GM18502 (cell line): ENCODE measurements around the gene ARHGAP9.
"Not testable (repeated sequence)": the region's sequence is repeated elsewhere in the genome, so short reads cannot be mapped to it uniquely, and the experiment has no call there.

Experiments used
- ATAC-seq: cut with Tn5 transposase; IDR thresholded peaks from one replicate; pipeline ENCODE4 v1.9.1; 2021; ENCODE audit warnings: mild to moderate bottlenecking; ENCODE audit not compliant: unreplicated experiment, poor library complexity

The ARHGAP9 gene

DNA sequence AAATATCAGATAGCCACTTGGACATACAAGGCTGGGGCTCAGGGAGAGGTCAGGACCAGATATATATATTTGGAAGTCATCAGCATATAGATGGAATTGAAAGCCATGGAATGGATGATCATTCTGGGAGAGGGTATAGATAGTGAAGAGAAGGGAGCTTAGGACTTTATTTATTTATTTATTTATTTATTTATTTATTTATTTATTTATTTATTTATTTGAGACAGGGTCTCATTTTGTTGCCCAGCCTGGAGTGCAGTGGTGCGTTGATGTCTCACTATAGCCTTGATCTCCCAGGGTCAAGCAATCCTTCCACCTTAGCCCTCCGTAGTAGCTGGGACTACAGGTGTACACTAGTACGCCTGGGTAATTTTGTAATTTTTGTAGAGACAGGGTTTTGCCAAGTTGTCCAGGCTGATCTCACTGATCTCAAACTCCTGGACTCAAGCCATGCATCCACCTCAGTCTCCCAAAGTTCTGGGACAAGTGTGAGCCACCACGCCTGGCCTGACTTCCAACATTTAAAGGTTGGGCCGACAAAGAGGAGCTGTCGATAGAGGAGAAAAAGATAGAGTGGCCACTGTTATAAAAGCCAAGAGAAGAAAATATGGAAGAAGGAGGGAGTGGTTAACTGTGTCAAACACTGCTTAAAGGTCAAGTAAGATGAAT is 33.2 kb downstream of the ARHGAP9 start:
- no peak for ATAC-seq

DNA sequence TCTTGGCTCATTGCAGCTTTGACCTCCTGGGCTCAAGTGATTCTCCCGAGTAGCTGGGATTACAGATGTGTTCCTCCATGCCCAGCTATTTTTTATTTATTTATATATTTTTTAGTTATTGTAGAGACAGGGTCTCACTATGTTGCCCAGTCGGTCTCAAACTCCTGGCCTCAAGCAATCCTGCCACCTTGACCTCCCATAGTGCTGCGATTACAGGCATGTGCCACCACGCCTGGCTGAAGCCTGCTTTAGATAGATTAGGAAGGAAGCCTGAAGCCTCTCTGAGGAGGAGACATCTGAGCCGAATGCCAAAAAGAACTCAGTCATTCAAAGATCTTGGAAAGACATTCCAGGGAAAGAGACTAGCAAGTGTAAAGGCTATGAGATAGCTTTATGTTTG is 34.9 kb downstream of the ARHGAP9 start:
- ATAC-seq: no peak

DNA sequence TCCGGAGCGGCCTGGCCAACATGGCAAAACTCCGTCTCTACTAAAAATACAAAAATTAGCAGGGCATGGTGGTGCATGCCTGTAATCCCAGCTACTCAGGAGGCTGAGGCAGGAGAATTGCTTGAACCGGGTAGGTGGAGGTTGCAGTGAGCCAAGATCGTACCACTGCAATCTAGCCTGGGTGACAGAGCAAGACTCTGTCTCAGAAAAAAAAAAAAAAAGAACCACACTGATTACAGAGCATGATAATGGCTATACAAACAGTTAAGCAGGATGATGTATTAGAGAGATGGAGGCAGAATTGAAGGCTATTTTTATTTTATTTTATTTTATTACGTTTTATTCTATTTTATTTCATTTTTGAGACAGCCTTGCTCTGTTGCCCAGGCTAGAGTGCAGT is 35.3 kb downstream of the ARHGAP9 start:
- ATAC-seq: not testable (repeated sequence)

DNA sequence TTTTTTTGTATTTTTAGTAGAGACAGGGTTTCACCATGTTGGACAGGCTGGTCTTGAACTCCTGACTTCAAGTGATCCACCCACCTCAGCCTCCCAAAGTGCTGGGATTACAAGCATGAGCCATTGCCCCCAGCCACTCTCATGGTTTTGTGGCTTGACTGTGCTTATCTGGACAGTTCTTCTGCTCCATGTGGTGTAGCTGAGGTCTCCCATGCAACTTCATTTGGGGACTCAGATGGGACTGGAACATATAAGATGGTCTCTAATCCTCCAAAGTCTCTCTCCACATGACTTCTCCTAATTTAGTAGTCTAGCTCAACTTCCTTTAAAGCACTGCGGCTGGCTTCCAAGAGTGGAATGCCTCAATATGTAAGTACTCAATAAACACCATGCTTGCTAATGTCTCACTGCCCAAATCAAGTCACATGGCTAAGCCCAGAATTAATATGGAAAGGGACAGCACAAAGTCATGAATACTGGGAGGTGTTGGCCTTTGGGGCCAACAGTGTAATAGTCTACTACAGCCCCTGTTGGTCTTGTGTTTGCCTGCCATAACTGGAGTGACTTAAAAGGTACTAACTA is 37.7 kb downstream of the ARHGAP9 start:
- ATAC-seq: no peak

DNA sequence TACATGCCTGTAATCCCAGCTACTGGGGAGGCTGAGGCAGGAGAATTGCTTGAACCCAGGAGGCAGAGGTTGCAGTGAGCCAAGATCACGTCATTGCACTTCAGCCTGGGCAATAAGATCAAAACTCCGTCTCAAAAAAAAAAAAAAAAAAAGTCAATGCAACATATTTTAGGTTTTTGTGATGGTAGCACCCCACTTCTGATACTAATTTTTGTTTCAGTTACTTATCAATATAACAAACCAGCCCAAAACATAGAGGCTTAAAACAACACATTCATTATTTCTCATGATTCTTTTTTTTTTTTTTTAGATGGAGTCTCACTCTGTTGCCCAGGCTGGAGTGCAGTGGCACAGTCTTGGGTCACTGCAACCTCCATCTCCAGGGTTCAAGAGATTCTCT is 38.3 kb downstream of the ARHGAP9 start:
- ATAC-seq: not testable (repeated sequence)

DNA sequence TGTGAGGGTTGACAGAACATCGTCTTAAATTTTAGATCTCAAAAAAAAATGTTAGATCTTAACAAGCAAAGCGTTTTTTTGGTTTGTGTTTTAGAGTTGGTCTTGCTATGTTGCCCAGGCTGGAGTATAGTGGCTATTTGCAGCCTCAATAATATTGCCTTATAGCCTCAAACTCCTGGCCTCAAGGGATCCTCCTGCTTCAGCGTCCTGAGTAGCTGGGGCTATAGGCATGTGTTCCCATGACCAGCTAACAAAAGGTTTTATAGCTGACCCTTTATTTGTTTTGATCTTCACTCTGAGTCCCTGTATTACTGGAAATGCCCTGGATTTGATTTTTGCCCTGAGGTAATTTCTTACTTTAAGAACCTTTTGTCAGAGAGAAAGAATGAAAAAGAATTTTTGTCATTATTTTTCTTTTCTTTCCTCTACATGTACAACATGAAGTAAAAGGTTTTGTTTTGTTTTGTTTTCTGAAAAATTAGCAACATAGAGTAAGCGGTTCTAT is 39.9 kb downstream of the ARHGAP9 start:
- no peak for ATAC-seq

DNA sequence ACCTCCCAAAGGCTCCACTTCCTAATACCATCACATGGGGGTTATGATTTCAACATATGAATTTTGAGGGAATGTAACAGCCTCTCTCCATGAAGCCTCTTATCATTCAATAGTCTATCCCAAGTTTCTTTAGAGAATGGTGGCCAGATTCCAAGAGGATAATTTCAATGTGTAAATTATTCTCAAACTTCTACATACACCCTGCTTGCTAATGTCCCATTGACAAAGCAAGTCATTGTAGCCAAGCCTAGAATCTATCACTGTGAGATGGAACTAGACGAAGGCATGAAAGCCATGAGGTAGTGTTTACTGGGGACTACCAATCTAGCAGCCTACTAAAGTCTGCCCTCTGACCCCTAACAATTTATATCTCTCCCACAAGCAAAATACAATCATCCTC is 41.3 kb downstream of the ARHGAP9 start:
- no peak for ATAC-seq

DNA sequence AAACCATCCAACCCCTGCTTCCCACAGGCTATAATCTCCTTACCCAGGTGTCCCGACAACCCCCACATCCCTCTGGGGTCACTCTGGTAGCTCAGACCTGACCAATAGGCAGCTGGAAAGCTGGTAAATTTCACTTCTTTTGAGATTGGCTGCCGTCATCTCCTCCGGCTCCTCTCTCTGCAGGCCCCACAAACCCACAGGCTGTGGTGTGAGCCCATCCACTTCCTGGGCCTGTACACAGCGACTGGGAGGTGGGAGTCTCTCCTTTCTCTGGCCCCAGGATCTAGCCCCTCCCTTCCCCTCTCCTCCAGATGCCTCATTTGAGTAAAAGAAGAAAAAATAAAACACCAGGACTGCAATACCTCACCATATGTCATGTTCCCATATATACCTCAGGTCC is 44.4 kb downstream of the ARHGAP9 start:
- ATAC-seq: no peak

DNA sequence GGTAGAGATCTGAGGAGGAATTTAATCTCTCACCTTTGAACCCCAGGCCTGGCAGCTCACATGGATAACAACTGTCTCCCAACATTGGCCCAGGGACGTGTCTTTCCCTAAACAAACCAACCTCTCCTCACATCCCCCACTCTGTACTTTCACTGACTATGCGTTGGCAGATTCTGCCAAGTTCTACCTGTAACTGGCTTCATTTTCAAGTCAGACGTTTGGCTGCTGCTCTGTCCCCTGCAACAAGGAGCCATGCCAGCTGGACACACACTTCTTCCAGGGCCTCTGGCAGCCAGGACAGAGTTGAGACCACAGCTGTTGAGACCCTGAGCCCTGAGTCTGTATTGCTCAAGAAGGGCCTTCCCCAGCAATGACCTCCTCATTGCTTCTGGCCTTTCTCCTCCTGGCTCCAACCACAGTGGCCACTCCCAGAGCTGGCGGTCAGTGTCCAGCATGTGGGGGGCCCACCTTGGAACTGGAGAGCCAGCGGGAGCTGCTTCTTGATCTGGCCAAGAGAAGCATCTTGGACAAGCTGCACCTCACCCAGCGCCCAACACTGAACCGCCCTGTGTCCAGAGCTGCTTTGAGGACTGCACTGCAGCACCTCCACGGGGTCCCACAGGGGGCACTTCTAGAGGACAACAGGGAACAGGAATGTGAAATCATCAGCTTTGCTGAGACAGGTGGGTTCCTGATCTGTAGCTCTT is 45.0 kb downstream of the ARHGAP9 start, which contains the start of gene INHBC:
TSS of gene INHBC (plus strand) at position 268 of the 707 bp plus-strand sequence. CDS start at position 371, 103 bp downstream.
- no peak for ATAC-seq

DNA sequence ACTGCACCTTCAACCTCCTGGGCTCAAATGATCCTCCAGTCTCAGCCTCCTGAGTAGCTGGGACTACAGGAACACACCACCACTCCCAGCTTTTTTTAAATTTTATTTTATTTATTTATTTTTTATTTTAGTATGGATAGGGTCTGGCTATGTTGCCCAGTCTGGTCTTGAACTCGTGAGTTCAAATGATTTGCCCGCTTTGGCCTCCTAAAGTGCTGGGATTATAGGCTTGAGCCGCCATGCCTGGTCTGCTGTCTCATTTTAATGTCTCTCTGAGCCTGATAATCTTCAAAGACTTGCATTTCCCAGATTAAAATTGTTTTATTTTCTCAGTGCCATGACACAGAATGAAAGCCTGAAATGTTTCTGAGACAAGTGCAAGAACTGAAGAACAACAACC is 46.3 kb downstream of the ARHGAP9 start:
- no peak for ATAC-seq

DNA sequence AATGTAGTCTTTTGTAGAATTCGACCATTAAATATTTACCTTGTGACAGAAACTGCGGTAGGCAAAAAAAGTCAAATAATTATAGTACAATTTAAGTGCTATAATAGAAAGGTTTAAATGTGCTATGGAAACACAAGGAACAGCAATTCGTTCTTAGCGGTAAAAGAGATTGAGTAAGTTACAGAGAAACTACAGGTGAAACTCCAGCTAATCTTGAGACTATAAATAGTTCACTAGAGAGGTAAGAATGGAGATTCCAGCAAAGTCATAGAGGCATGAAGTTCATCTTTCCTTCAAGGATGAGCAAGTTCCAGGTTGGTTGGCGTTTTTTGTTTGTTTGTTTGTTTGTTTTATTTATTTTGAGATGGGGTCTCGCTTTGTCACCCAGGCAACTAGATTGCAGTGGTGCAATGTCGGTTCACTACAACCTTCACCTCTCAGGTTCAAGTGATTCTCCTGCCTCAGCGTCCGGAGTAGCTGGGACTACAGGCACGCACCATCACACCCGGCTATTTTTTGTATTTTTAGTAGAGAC is 47.9 kb downstream of the ARHGAP9 start:
- no peak for ATAC-seq

DNA sequence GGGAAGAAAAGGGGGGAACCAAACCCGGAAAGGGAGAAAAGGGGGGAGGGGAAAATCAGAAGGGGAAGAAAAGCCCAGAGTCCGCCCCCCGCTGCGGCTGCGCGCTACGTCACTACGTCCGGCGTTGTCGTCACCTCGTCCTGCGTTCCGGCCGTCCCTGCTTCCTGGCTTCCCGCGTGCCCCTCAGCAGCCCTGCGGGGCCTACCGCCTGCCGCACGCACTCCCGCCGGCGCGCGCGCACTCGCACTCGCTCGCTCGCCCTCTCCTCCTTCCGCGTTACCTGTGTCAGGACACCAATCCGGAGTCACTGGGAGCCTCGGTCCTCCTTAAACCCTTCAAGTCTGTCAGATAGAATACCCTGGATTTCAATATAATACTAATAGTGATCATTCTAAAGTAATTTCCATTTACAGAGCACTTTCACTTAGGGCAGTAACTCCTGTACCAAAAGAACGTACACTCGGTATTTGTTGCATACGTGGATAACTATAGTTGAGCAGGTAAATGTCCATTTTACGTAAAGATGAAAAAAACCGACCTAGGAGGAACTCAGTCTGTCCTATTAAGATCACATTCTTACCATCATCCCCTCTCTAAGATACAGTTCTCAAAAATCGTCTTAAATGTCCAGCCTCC is 48.6 kb downstream of the ARHGAP9 start, which contains the start of gene R3HDM2:
TSS of gene R3HDM2 (minus strand) at position 113 of the 636 bp plus-strand sequence. CDS start 120,615 bp downstream, outside the sequence.
- peak; percentile 93 for ATAC-seq

DNA sequence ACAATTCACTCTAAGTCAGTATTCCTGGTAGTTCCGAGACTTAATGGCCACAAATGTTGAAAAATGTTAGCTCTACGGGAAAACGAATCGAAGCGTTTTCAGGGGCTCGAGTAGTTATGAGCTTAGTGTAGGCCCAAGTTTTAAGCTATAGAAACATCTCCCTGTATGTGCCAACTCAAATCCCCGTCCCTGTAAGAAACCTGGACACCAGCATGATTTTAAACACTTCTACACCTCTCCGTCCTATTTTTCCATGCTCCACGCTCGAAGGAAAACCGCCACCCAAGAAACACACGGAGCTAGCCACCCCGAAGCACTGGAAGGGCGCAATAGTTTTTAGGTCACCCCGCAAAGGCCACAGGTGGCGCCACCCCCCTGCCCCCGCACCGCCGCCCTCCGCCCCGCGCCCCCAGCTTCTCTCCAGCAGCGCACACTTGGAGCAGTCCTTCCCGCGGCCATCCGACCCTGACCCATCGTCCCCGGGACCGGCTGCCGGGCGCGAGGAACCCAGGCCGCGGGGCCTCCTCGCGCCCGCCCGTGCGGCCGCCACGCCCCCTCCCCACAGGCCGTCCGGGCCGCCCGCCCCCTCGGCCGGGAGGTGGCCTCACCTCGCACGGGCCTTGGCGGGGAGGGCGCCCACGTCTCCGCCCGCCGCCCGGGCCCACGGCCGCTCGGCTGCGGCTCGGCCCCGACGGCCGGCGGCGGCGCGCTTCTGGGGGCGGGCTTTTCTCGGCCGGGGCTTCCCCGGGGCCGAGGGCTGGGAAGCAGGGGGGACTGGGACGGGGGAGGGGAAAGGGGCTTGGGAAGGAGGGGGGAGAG is 49.3 kb downstream of the ARHGAP9 start:
- peak; percentile 71 for ATAC-seq

DNA sequence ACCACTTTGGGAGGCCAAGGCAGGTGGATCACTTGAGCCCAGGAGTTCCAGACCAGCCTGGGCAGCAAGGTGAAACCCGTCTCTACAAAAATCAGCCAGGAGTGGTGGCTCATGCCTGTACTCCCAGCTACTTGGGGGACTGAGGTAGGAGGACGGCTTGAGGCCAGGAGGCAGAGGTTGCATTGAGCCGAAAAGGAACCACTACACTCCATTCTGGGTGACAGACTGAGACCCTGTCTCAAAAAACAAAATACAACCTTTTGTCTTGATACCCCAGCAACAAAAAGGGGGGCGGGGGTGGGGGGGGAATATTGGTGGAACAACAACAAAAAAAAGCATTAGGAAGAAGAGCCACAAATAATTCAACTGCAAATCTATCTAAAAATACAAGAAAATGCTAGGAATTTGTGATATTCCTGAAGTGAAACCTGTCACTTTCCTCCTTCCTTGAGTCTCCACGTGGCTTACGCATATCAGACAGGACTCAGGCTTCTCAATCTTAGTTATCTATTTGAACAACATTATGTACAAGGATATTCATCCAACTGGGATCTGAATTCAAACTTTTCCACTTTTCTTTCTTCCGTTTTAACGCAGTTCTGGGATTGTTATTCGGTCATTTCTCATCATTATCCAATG is 50.1 kb downstream of the ARHGAP9 start:
- no peak for ATAC-seq

DNA sequence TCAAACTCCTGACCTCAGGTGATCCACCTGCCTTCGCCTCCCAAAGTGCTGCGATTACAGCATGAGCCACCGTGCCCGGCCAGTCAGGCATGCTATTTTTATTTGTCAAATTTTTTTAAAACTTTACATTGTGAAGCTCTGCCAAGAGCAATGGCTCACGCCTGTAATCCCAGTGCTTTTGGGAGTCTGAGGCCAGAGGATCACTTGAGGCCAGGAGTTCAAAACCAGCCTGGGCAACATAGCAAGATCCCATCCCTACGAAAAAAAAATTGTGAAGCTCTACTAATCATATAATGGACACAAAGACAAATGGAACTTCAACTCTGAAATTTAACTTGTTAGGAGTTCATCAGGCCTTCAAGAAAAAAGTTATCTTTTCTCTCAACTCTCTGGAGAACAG is 50.7 kb downstream of the ARHGAP9 start:
- no peak for ATAC-seq

DNA sequence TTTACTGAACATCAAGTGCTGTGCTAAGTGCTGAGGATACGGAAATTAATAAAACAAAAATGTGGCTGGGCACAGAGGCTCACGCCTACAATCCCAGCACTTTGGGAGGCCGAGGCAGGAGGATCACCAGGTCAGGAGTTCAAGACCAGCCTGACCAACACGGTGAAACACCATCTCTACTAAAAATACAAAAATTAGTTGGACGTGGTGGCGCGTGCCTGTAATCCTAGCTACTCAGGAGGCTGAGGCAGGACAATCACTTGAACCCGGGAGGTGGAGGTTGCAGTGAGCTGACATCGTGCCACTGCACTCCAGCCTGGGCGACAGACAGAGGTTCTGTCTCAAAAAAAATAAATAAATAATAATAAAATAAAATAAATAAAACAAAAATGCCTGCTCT is 52.7 kb downstream of the ARHGAP9 start:
- ATAC-seq: not testable (repeated sequence)
